MM.1S (cell line): ENCODE results near the gene DCP1B.

Source experiments
- EZH2phosphoT487 ChIP-seq: fragments of 300-600 bp; sonication (generic); IDR thresholded peaks from 2 replicates; pipeline ENCODE4 v1.6.1; 2018; ENCODE audit warnings: antibody characterized with exemption, low read length
- TF ChIP-seq, protein P1 (sequence below): fragments of 300-600 bp; sonication (generic); IDR thresholded peaks from 2 replicates; pipeline ENCODE4 v1.5.1; 2016; ENCODE audit warnings: antibody characterized with exemption, low read length, mixed read lengths

DNA sequence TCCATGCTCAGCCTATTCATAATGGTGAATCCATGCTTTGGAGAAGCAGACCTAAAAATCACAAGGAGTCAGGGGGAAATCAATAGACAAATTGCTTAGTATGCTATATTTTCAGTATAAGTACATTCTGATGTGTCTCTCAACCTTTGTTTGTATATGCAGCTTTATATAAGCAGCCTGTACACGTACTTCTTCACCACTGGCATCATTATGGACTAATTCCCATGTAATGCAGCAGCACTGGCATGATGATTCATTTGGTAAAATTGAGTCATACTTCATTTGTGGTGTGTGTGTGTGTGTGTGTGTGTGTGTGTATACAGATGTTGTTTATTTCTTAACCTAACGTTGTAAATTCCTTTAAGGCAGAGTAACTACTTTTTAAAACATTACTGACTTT is 10.9 kb downstream of the DCP1B start:
- TF ChIP-seq, protein P1, sequence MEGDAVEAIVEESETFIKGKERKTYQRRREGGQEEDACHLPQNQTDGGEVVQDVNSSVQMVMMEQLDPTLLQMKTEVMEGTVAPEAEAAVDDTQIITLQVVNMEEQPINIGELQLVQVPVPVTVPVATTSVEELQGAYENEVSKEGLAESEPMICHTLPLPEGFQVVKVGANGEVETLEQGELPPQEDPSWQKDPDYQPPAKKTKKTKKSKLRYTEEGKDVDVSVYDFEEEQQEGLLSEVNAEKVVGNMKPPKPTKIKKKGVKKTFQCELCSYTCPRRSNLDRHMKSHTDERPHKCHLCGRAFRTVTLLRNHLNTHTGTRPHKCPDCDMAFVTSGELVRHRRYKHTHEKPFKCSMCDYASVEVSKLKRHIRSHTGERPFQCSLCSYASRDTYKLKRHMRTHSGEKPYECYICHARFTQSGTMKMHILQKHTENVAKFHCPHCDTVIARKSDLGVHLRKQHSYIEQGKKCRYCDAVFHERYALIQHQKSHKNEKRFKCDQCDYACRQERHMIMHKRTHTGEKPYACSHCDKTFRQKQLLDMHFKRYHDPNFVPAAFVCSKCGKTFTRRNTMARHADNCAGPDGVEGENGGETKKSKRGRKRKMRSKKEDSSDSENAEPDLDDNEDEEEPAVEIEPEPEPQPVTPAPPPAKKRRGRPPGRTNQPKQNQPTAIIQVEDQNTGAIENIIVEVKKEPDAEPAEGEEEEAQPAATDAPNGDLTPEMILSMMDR: no peak
- TF ChIP-seq EZH2phosphoT487: no peak
